OCI-LY1 (cell line): ENCODE data around the gene ARG1.

Experiments
- H2AFZ ChIP-seq: fragments of 200-600 bp; sonication (generic), shearing (Covaris generic); 2 replicates; pipeline ENCODE4 v1.6.0; 2014; ENCODE audit warnings: antibody characterized with exemption, mild to moderate bottlenecking, low read length
- H3F3A ChIP-seq: fragments of 200-600 bp; sonication (generic), shearing (Covaris generic); 2 replicates; pipeline ENCODE4 v1.6.0; 2014; ENCODE audit warnings: mild to moderate bottlenecking, antibody characterized with exemption, low read length, moderate library complexity; ENCODE audit not compliant: insufficient read depth
- H3K27ac ChIP-seq: fragments of 200-600 bp; sonication (generic); 2 replicates; pipeline ENCODE4 v1.5.1; 2014; ENCODE audit warnings: low read length, mixed run types, mild to moderate bottlenecking, low read depth; ENCODE audit not compliant: poor library complexity, severe bottlenecking
- H3K27me3 ChIP-seq: fragments of 200-600 bp; sonication (generic); 2 replicates; pipeline ENCODE4 v1.6.0; 2014; ENCODE audit warnings: antibody characterized with exemption, mild to moderate bottlenecking, low read length, moderate library complexity; ENCODE audit not compliant: insufficient read depth
- H3K36me3 ChIP-seq: fragments of 200-600 bp; sonication (generic); 2 replicates; pipeline ENCODE4 v1.6.1; 2014; ENCODE audit warnings: mild to moderate bottlenecking, antibody characterized with exemption, low read length, moderate library complexity, mixed read lengths; ENCODE audit not compliant: insufficient read depth
- H3K4me1 ChIP-seq: fragments of 200-600 bp; sonication (generic); 2 replicates; pipeline ENCODE4 v1.5.1; 2014; ENCODE audit warnings: mild to moderate bottlenecking, low read length, moderate library complexity; ENCODE audit not compliant: insufficient read depth, severe bottlenecking
- H3K4me2 ChIP-seq: fragments of 200-600 bp; sonication (generic), shearing (Covaris generic); 2 replicates; pipeline ENCODE4 v1.6.1; 2014; ENCODE audit warnings: low read length
- H3K4me3 ChIP-seq: fragments of 200-600 bp; sonication (generic); 2 replicates; pipeline ENCODE4 v1.5.1; 2014; ENCODE audit warnings: low read length, low read depth, mild to moderate bottlenecking, mixed read lengths; ENCODE audit not compliant: poor library complexity, severe bottlenecking
- H3K79me2 ChIP-seq: fragments of 200-600 bp; shearing (Covaris generic); 2 replicates; pipeline ENCODE4 v1.6.1; 2016; ENCODE audit warnings: mixed run types, low read length, mixed read lengths; ENCODE audit not compliant: insufficient read depth
- H3K9ac ChIP-seq: fragments of 200-600 bp; sonication (generic), shearing (Covaris generic); 2 replicates; pipeline ENCODE4 v1.6.1; 2014; ENCODE audit warnings: mild to moderate bottlenecking, low read length, mixed read lengths
- H3K9me2 ChIP-seq: fragments of 200-600 bp; sonication (generic), shearing (Covaris generic); 2 replicates; pipeline ENCODE4 v1.6.1; 2014; ENCODE audit warnings: low read depth, mild to moderate bottlenecking, low read length, mixed read lengths
- H3K9me3 ChIP-seq: fragments of 200-600 bp; shearing (Covaris generic); 2 replicates; pipeline ENCODE4 v1.6.1; 2014; ENCODE audit warnings: low read length, mixed read lengths
- H4K20me1 ChIP-seq: fragments of 200-600 bp; sonication (generic), shearing (Covaris generic); 2 replicates; pipeline ENCODE4 v1.6.0; 2016; ENCODE audit warnings: mild to moderate bottlenecking, low read length; ENCODE audit not compliant: insufficient read depth
- CTCF ChIP-seq: fragments of 200-600 bp; sonication (generic), shearing (Covaris generic); IDR thresholded peaks from 2 replicates; pipeline ENCODE4 v1.5.1; 2017; ENCODE audit warnings: mild to moderate bottlenecking, antibody characterized with exemption, low read length, moderate library complexity, mixed read lengths
- EZH2 ChIP-seq: fragments of 200-600 bp; sonication (generic), shearing (Covaris generic); IDR thresholded peaks from 2 replicates; pipeline ENCODE4 v1.8.0; 2017; ENCODE audit warnings: borderline replicate concordance, mixed run types, mild to moderate bottlenecking, antibody characterized with exemption, low read length, moderate library complexity, mixed read lengths

Gene ARG1

GRCh38 chr6:131574133-131574532 lies 1.1 kb downstream of the ARG1 start:
- Histone ChIP-seq H2AFZ (no peak overlapping the region), H3K27me3 (no peaks in the 10 kb centered on the region), H3K9me2 (no peaks in the 10 kb centered on the region), H4K20me1 (no peaks in the 10 kb centered on the region), H3K36me3 (no peaks in the 10 kb centered on the region), H3K9me3 (no peaks in the 10 kb centered on the region), H3F3A (no peaks in the 10 kb centered on the region), H3K4me3 (no peak overlapping the region), H3K4me2 (no peak overlapping the region), H3K9ac (no peak overlapping the region), H3K79me2 (no peaks in the 10 kb centered on the region), H3K4me1 (no peaks in the 10 kb centered on the region), H3K27ac (no peak overlapping the region)
- TF ChIP-seq CTCF (no peak), EZH2 (no peak)

GRCh38 chr6:131574686-131575085 lies 1.7 kb downstream of the ARG1 start:
- TF ChIP-seq CTCF (no peak), EZH2 (no peak)
- no peak overlapping the region for H2AFZ ChIP-seq
- no peaks in the 10 kb centered on the region for H4K20me1 ChIP-seq
- H3K4me1 ChIP-seq = no peaks in the 10 kb centered on the region
- no peaks in the 10 kb centered on the region for H3K9me3 ChIP-seq
- no peak overlapping the region for H3K4me3 ChIP-seq
- H3K9me2 ChIP-seq = no peaks in the 10 kb centered on the region
- no peaks in the 10 kb centered on the region for H3F3A ChIP-seq
- H3K79me2 ChIP-seq = no peaks in the 10 kb centered on the region
- no peak overlapping the region for H3K4me2 ChIP-seq
- H3K27me3 ChIP-seq = no peaks in the 10 kb centered on the region
- H3K27ac ChIP-seq = no peak overlapping the region
- H3K9ac ChIP-seq = no peak overlapping the region
- no peaks in the 10 kb centered on the region for H3K36me3 ChIP-seq

- Histone ChIP-seq H3K36me3 (no peaks in the 10 kb centered on the region), H3F3A (no peaks in the 10 kb centered on the region), H2AFZ (no peak overlapping the region), H3K79me2 (no peaks in the 10 kb centered on the region), H3K27me3 (no peaks in the 10 kb centered on the region), H3K9me2 (no peaks in the 10 kb centered on the region), H3K4me2 (no peak overlapping the region), H3K4me1 (no peaks in the 10 kb centered on the region), H3K4me3 (no peak overlapping the region), H3K9me3 (no peaks in the 10 kb centered on the region), H4K20me1 (no peaks in the 10 kb centered on the region), H3K27ac (no peak overlapping the region), H3K9ac (no peak overlapping the region)
- no peak for TF ChIP-seq CTCF
Measured at GRCh38 chr6:131575834-131576478, 2.9 kb downstream of the ARG1 start.
